SH-SY5Y (cell line): ENCODE data around the gene VSTM4.

Experiments
- GATA2 ChIP-seq: IDR thresholded peaks from 2 replicates; pipeline ENCODE4 v1.6.1; 2011; ENCODE audit warnings: mild to moderate bottlenecking, low read depth, low read length
- GATA3 ChIP-seq: IDR thresholded peaks from 2 replicates; pipeline ENCODE4 v1.6.1; 2011; ENCODE audit warnings: low read depth, mild to moderate bottlenecking, low read length, moderate library complexity

- TF ChIP-seq GATA3 (no peak), GATA2 (no peak)
Observed at GRCh38 chr10:49114718-49115014, 656 bp downstream of the VSTM4 start.
